IMR-90 (cell line): ENCODE measurements around the gene CD99. TPM values are rescaled to one million over a fixed set of nuclear protein-coding genes. Genes with fewer than 3 reads are reported as not detected.

ENCODE experiments used
- ATAC-seq: fragments of 200-7000 bp; cut with Tn5 transposase; 2 replicates; pipeline ENCODE4 v1.9.1; 2020; ENCODE audit warnings: low read depth, mild to moderate bottlenecking, moderate library complexity
- BruUV-seq: library from RNA; stranded (reverse); fragments of 400-500 nt; replicated peaks from 2 replicates; lab custom pipeline; 2021; lab: Mats Ljungman, UMichigan
- CTCF ChIA-PET: fragments of 300-600 bp; formaldehyde crosslinking; extraction: SDS; loops from one replicate; lab custom pipeline; 2021; ENCODE audit warnings: antibody characterized with exemption; lab: Yijun Ruan, JAX
- POLR2A ChIA-PET: fragments of 300-600 bp; sonication (Branson Sonifier 250); formaldehyde crosslinking; loops from one replicate; lab custom pipeline; 2022; ENCODE audit warnings: antibody characterized with exemption; ENCODE audit not compliant: unreplicated experiment; lab: Charles Lee
- DNase-seq: peaks from one replicate; pipeline ENCODE4 v3.0.0; 2013
- H2AFZ ChIP-seq: replicated peaks from 2 replicates; pipeline ENCODE3; 2013; ENCODE audit warnings: low read length, mild to moderate bottlenecking; ENCODE audit not compliant: poor library complexity
- H2AK5ac ChIP-seq: 2 replicates; pipeline ENCODE4 v1.6.1; 2013; ENCODE audit warnings: low read depth, low read length, inconsistent platforms
- H2AK9ac ChIP-seq: replicated peaks from 2 replicates; pipeline ENCODE3; 2013; ENCODE audit warnings: mild to moderate bottlenecking, low read depth, low read length, moderate library complexity; ENCODE audit not compliant: poor library complexity
- H2BK120ac ChIP-seq: 2 replicates; pipeline ENCODE4 v1.6.1; 2013; ENCODE audit warnings: low read depth, low read length, inconsistent platforms
- H2BK15ac ChIP-seq: 3 replicates; pipeline ENCODE4 v1.6.1; 2013; ENCODE audit warnings: low read depth, low read length, inconsistent platforms
- H2BK20ac ChIP-seq: 2 replicates; pipeline ENCODE4 v1.6.1; 2013; ENCODE audit warnings: low read depth, mild to moderate bottlenecking, inconsistent platforms, low read length, moderate library complexity
- H2BK5ac ChIP-seq: 2 replicates; pipeline ENCODE4 v1.6.1; 2013; ENCODE audit warnings: mild to moderate bottlenecking, low read depth, low read length, inconsistent platforms; ENCODE audit not compliant: poor library complexity, severe bottlenecking
- H3K14ac ChIP-seq: replicated peaks from 2 replicates; pipeline ENCODE4 v1.6.1; 2013; ENCODE audit warnings: low read depth, low read length, inconsistent platforms
- H3K18ac ChIP-seq: 2 replicates; pipeline ENCODE4 v1.6.1; 2013; ENCODE audit warnings: low read depth, low read length, control low read depth
- H3K23ac ChIP-seq: 2 replicates; pipeline ENCODE4 v1.6.1; 2013; ENCODE audit warnings: low read depth, low read length, inconsistent platforms
- H3K27ac ChIP-seq: 2 replicates; pipeline ENCODE4 v1.5.1; 2013; ENCODE audit warnings: mild to moderate bottlenecking, control low read depth, low read length; ENCODE audit not compliant: insufficient read depth
- H3K27me3 ChIP-seq: 2 replicates; pipeline ENCODE4 v1.6.1; 2013; ENCODE audit warnings: low read length; ENCODE audit not compliant: control insufficient read depth, insufficient read depth
- H3K36me3 ChIP-seq: 2 replicates; pipeline ENCODE4 v1.6.1; 2013; ENCODE audit warnings: low read length, mixed read lengths; ENCODE audit not compliant: control insufficient read depth, insufficient read depth
- H3K4ac ChIP-seq: 2 replicates; pipeline ENCODE4 v1.6.1; 2013; ENCODE audit warnings: low read depth, low read length, inconsistent platforms
- H3K4me1 ChIP-seq: 2 replicates; pipeline ENCODE4 v1.6.1; 2013; ENCODE audit warnings: low read length, mixed read lengths; ENCODE audit not compliant: control insufficient read depth, insufficient read depth
- H3K4me2 ChIP-seq: 2 replicates; pipeline ENCODE4 v1.6.1; 2013; ENCODE audit warnings: low read depth, mild to moderate bottlenecking, control low read depth, low read length, moderate library complexity
- H3K4me3 ChIP-seq: 2 replicates; pipeline ENCODE4 v1.5.1; 2013; ENCODE audit warnings: low read depth, mild to moderate bottlenecking, control low read depth, low read length, moderate library complexity; ENCODE audit not compliant: insufficient read depth
- H3K56ac ChIP-seq: 2 replicates; pipeline ENCODE4 v1.6.1; 2013; ENCODE audit warnings: low read length, inconsistent platforms; ENCODE audit not compliant: insufficient read depth; ENCODE audit errors: extremely low read depth
- H3K79me1 ChIP-seq, 2 experiments: 2 replicates each; pipeline ENCODE4 v1.6.1; 2013; ENCODE audit warnings: low read length in 2 of 2, inconsistent platforms in 1 of 2, low read depth in 1 of 2
- H3K9ac ChIP-seq: 2 replicates; pipeline ENCODE4 v1.6.1; 2013; ENCODE audit warnings: low read depth, low read length, control low read depth
- H3K9me1 ChIP-seq: 2 replicates; pipeline ENCODE4 v1.6.1; 2013; ENCODE audit warnings: low read length, inconsistent platforms; ENCODE audit not compliant: insufficient read depth
- H3K9me3 ChIP-seq: 2 replicates; pipeline ENCODE4 v1.6.1; 2013; ENCODE audit warnings: low read length; ENCODE audit not compliant: control insufficient read depth, insufficient read depth
- H4K20me1 ChIP-seq: 2 replicates; pipeline ENCODE4 v1.6.1; 2013; ENCODE audit warnings: low read length, inconsistent platforms; ENCODE audit not compliant: insufficient read depth
- H4K5ac ChIP-seq: 2 replicates; pipeline ENCODE4 v1.6.1; 2013; ENCODE audit warnings: mild to moderate bottlenecking, low read depth, low read length, control low read depth
- H4K8ac ChIP-seq, 2 experiments: 2 replicates each; pipeline ENCODE4 v1.6.1; 2013; ENCODE audit warnings: low read depth in 2 of 2, low read length in 2 of 2, control low read depth in 1 of 2, inconsistent platforms in 1 of 2
- H4K91ac ChIP-seq: 2 replicates; pipeline ENCODE4 v1.6.1; 2013; ENCODE audit warnings: low read depth, low read length, inconsistent platforms; ENCODE audit not compliant: insufficient read depth
- RAD21 ChIP-seq: IDR thresholded peaks from 2 replicates; pipeline ENCODE4 v1.6.1; 2012; ENCODE audit warnings: low read length, improper control_type of control experiment
- dilution Hi-C: fragments of 300-500 bp; cut with HindIII; formaldehyde crosslinking; loops from one replicate; pipeline ENCODE4 v1.14.3; 2018; ENCODE audit warnings: low sequenced_read_pairs; ENCODE audit not compliant: unreplicated experiment
- in situ Hi-C: fragments of 300-500 bp; cut with MboI; formaldehyde crosslinking; loops from 3 replicates; pipeline ENCODE4 v1.14.3; 2019; ENCODE audit warnings: low sequenced_read_pairs, inconsistent platforms, mixed read lengths
- intact Hi-C: fragments of 100-400 bp; cut with micrococcal nuclease; formaldehyde crosslinking; loops from 2 replicates; pipeline ENCODE4 v1.10.0; 2022
- polyA plus RNA-seq, 3 experiments: library from polyadenylated mRNA; depleted of rRNA; stranded (reverse); fragments of >200 nt; gene quantifications; 2 replicates each; pipeline ENCODE4 v1.2.3, GENCODE V29; 2012; ENCODE audit warnings: low replicate concordance in 1 of 3
- total RNA-seq: library from RNA; depleted of rRNA; stranded (reverse); fragments of >200 nt; gene quantifications from 2 replicates; pipeline ENCODE4 v1.2.3, GENCODE V29; 2012

CD99 gene
- total and polyA plus RNA-seq, 2 of the 4 experiments (the other 2 are of a cell fraction): 102 to 369 TPM

DNA sequence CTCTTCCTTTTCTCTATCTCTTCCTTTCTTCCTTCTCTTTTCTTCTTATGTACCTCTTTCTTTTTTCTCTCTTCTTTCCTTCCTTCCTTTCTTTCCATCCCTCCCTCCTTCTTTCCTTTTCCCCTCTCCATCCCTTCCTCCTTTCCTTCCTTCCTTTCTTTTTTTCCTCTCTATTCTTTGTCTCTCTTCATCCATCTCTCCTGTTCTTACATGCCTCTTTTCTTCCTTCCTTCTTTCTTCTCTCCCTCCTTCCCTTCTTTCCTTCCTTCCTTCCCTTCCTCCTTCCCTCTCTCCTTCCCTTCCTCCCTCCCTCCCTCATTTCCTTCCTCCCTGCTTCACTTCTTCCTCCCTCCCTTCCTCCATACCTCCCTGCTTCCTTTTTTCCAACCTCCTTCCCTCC lies 41.6 kb downstream of the CD99 start:
- no peak for ATAC-seq

More for the DNA sequence above, 41.6 kb downstream of the CD99 start:
- peaks cover 3% of the 10 kb centered on the region; the same call in 1 of the 2 replicates for H3K9me1 ChIP-seq
- no peak overlapping the region for H2BK120ac ChIP-seq
- H3K36me3 ChIP-seq: peaks cover 36% of the 10 kb centered on the region
- no peak overlapping the region for H3K4me3 ChIP-seq
- no peak overlapping the region for H3K4ac ChIP-seq
- H3K9ac ChIP-seq: no peak overlapping the region
- no peak overlapping the region for H2AFZ ChIP-seq
- DNase-seq: no peak
- no peak overlapping the region for H2AK5ac ChIP-seq
- H3K23ac ChIP-seq: no peak overlapping the region
- H3K56ac ChIP-seq: no peak overlapping the region
- POLR2A ChIA-PET: no interaction called here
- H2AK9ac ChIP-seq: no peak overlapping the region
- no peak for TF ChIP-seq RAD21
- no peak overlapping the region for H4K91ac ChIP-seq
- intact Hi-C loops (no loop called here), dilution Hi-C loops (no loop called here), in situ Hi-C loops (no loop called here)
- CTCF ChIA-PET: no interaction called here
- no peaks in the 10 kb centered on the region for H3K4me1 ChIP-seq
- no peaks in the 10 kb centered on the region for H3K9me3 ChIP-seq
- H3K27me3 ChIP-seq: no peaks in the 10 kb centered on the region
- H4K8ac ChIP-seq: no peak overlapping the region
- no peak overlapping the region for H2BK15ac ChIP-seq
- BruUV-seq: no TSS peak
- H3K4me2 ChIP-seq: no peak overlapping the region
- no peak overlapping the region for H4K5ac ChIP-seq
- H4K20me1 ChIP-seq: no peaks in the 10 kb centered on the region
- no peak overlapping the region for H3K27ac ChIP-seq
- no peak overlapping the region for H3K18ac ChIP-seq
- no peak overlapping the region for H2BK5ac ChIP-seq
- H3K14ac ChIP-seq: no peak overlapping the region
- peaks cover 3 to 6% of the 10 kb centered on the region in 2 experiments; a peak in 2 of 4 replicates for H3K79me1 ChIP-seq
- no peak overlapping the region for H2BK20ac ChIP-seq
